Forelimb muscle (tissue), 1 donor: ENCODE measurements around the gene CAMK1D. TPM values are rescaled to one million over a fixed set of nuclear protein-coding genes. Genes with fewer than 3 reads are reported as not detected.
"Not testable (repeated sequence)": the region's sequence is repeated elsewhere in the genome, so short reads cannot be mapped to it uniquely, and the experiment has no call there.

Source experiments
- DNase-seq: peaks from one replicate; pipeline ENCODE4 v3.0.0-alpha.2; 2013; ENCODE audit warnings: low read depth
- polyA plus RNA-seq: library from polyadenylated mRNA; unstranded; fragments of 120-200 nt; gene quantifications from one replicate; pipeline ENCODE4 v1.2.1, GENCODE V29; 2013; ENCODE audit not compliant: insufficient read length

The CAMK1D gene
- polyA plus RNA-seq, 1 donor = 3.6 TPM

GRCh38 chr10:12513003-12513365 lies 163.6 kb downstream of the CAMK1D start:
- DNase-seq = no peak

GRCh38 chr10:12513775-12514673 lies 164.7 kb downstream of the CAMK1D start:
- no peak for DNase-seq

- no peak for DNase-seq
Observed at GRCh38 chr10:12518024-12518423, 168.7 kb downstream of the CAMK1D start.

- DNase-seq = no peak
Observed at GRCh38 chr10:12521423-12521822, 172.1 kb downstream of the CAMK1D start.

GRCh38 chr10:12526311-12526710 lies 177.0 kb downstream of the CAMK1D start:
- no peak for DNase-seq

GRCh38 chr10:12529976-12530375 lies 180.6 kb downstream of the CAMK1D start:
- peak; percentile 22 for DNase-seq

- no peak for DNase-seq
Observed at GRCh38 chr10:12531305-12532220, 182.2 kb downstream of the CAMK1D start.

- no peak for DNase-seq
Observed at GRCh38 chr10:12533151-12533550, 183.8 kb downstream of the CAMK1D start.

- no peak for DNase-seq
Observed at GRCh38 chr10:12533723-12534122, 184.4 kb downstream of the CAMK1D start.

- DNase-seq = no peak
Observed at GRCh38 chr10:12534824-12535223, 185.5 kb downstream of the CAMK1D start.

GRCh38 chr10:12535656-12536055 lies 186.3 kb downstream of the CAMK1D start:
- DNase-seq = no peak

- DNase-seq = no peak
Observed at GRCh38 chr10:12538491-12538995, 189.2 kb downstream of the CAMK1D start.

- DNase-seq = no peak
Observed at GRCh38 chr10:12539350-12540164, 190.2 kb downstream of the CAMK1D start.

GRCh38 chr10:12540341-12540781 lies 191.0 kb downstream of the CAMK1D start:
- no peak for DNase-seq

- no peak for DNase-seq
Observed at GRCh38 chr10:12541446-12542067, 192.2 kb downstream of the CAMK1D start.

GRCh38 chr10:12542133-12542670 lies 192.9 kb downstream of the CAMK1D start:
- DNase-seq = no peak

GRCh38 chr10:12543589-12543988 lies 194.2 kb downstream of the CAMK1D start:
- no peak for DNase-seq

GRCh38 chr10:12546160-12546802 lies 196.9 kb downstream of the CAMK1D start:
- DNase-seq = not testable (repeated sequence)

GRCh38 chr10:12547301-12547771 lies 198.0 kb downstream of the CAMK1D start:
- no peak for DNase-seq

GRCh38 chr10:12549297-12549696 lies 199.9 kb downstream of the CAMK1D start:
- DNase-seq = no peak
